Osteoblast (primary cell): ENCODE results near the gene BCL3. TPM values are rescaled to one million over a fixed set of nuclear protein-coding genes. Genes with fewer than 3 reads are reported as not detected.

Experiments
- DNase-seq: peaks from one replicate; pipeline ENCODE4 v3.0.0; 2011; ENCODE audit warnings: low spot score, mixed read lengths; ENCODE audit not compliant: insufficient read length; ENCODE audit errors: missing footprints
- H2AFZ ChIP-seq: 2 replicates; pipeline ENCODE4 v1.6.0; 2011; ENCODE audit warnings: mild to moderate bottlenecking, low read length
- H3K27ac ChIP-seq: 2 replicates; pipeline ENCODE4 v1.5.1; 2011; ENCODE audit warnings: mild to moderate bottlenecking, low read depth, low read length, moderate library complexity
- H3K27me3 ChIP-seq: 2 replicates; pipeline ENCODE4 v1.6.0; 2012; ENCODE audit warnings: mild to moderate bottlenecking, control low read depth, inconsistent platforms, low read length, moderate library complexity; ENCODE audit not compliant: insufficient read depth
- H3K36me3 ChIP-seq: 2 replicates; pipeline ENCODE4 v1.5.1; 2011; ENCODE audit warnings: mild to moderate bottlenecking, low read length, control low read depth, moderate library complexity; ENCODE audit not compliant: insufficient read depth
- H3K4me1 ChIP-seq: 2 replicates; pipeline ENCODE4 v1.5.1; 2011; ENCODE audit warnings: mild to moderate bottlenecking, low read length, control low read depth, moderate library complexity; ENCODE audit not compliant: insufficient read depth
- H3K4me2 ChIP-seq: 2 replicates; pipeline ENCODE4 v1.6.0; 2011; ENCODE audit warnings: mild to moderate bottlenecking, low read length; ENCODE audit not compliant: insufficient read depth
- H3K4me3 ChIP-seq: fragments of 200-600 bp; sonication (generic); 3 replicates; pipeline ENCODE4 v1.5.1; 2012; ENCODE audit warnings: mild to moderate bottlenecking, low read length, inconsistent platforms; ENCODE audit not compliant: insufficient read depth
- H3K79me2 ChIP-seq: 2 replicates; pipeline ENCODE4 v1.6.0; 2012; ENCODE audit warnings: mild to moderate bottlenecking, low read length, control low read depth, inconsistent platforms; ENCODE audit not compliant: insufficient read depth
- H3K9me3 ChIP-seq: 2 replicates; pipeline ENCODE4 v1.5.1; 2011; ENCODE audit warnings: low read depth, low read length, control low read depth
- H4K20me1 ChIP-seq: 2 replicates; pipeline ENCODE4 v1.6.0; 2012; ENCODE audit warnings: mild to moderate bottlenecking, low read length, control low read depth; ENCODE audit not compliant: insufficient read depth
- total RNA-seq: library from RNA; depleted of rRNA; stranded (reverse); fragments of >200 nt; gene quantifications from 2 replicates; pipeline ENCODE4 v1.2.3, GENCODE V29; 2012
- TF ChIP-seq, protein P1 (sequence below): IDR thresholded peaks from 2 replicates; pipeline ENCODE4 v1.5.1; 2011; ENCODE audit warnings: mild to moderate bottlenecking, low read depth, low read length, moderate library complexity; ENCODE audit errors: extremely low read depth

BCL3 gene
- total RNA-seq, 1 donor = 7.2 TPM

DNA sequence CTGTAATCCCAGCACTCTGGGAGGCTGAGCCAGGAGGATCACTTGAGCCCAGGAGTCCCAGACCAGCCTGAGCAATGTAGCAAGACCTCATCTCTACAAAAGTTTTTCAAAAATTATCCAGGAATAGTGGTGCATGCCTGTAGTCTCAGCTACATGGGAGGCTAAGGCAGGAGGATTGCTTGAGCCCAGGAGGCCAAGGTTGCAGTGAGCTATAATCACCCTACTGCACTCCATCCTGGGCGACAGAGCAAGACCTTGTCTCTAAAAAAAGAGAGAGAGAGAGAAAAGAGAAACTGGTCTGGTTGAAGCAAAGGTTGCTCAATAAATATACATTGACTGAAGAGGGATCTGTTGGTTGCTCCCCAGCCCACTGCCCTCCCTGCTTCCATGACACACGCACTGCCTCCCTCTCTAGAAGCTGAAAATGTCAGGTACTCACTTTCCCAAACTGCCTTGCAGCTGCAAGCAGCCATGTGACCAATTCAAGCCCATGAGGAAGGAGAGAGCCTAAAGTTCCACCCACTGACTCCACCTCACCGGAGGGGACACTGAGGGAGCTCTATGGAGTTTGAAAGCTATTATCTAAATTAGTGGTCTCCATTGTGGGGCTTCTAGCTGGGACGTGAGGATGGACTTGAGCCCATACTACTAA lies 35.5 kb upstream of the BCL3 start:
- H3K27ac ChIP-seq = no peak overlapping the region
- no peak overlapping the region for H2AFZ ChIP-seq
- DNase-seq = no peak
- H3K4me3 ChIP-seq = no peak overlapping the region
- H3K4me1 ChIP-seq = no peaks in the 10 kb centered on the region
- H3K4me2 ChIP-seq = no peak overlapping the region
- H4K20me1 ChIP-seq = no peaks in the 10 kb centered on the region
- H3K79me2 ChIP-seq = no peaks in the 10 kb centered on the region
- H3K36me3 ChIP-seq = no peaks in the 10 kb centered on the region
- H3K27me3 ChIP-seq = no peaks in the 10 kb centered on the region
- peaks cover 3% of the 10 kb centered on the region for H3K9me3 ChIP-seq
- TF ChIP-seq, protein P1, sequence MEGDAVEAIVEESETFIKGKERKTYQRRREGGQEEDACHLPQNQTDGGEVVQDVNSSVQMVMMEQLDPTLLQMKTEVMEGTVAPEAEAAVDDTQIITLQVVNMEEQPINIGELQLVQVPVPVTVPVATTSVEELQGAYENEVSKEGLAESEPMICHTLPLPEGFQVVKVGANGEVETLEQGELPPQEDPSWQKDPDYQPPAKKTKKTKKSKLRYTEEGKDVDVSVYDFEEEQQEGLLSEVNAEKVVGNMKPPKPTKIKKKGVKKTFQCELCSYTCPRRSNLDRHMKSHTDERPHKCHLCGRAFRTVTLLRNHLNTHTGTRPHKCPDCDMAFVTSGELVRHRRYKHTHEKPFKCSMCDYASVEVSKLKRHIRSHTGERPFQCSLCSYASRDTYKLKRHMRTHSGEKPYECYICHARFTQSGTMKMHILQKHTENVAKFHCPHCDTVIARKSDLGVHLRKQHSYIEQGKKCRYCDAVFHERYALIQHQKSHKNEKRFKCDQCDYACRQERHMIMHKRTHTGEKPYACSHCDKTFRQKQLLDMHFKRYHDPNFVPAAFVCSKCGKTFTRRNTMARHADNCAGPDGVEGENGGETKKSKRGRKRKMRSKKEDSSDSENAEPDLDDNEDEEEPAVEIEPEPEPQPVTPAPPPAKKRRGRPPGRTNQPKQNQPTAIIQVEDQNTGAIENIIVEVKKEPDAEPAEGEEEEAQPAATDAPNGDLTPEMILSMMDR = no peak

DNA sequence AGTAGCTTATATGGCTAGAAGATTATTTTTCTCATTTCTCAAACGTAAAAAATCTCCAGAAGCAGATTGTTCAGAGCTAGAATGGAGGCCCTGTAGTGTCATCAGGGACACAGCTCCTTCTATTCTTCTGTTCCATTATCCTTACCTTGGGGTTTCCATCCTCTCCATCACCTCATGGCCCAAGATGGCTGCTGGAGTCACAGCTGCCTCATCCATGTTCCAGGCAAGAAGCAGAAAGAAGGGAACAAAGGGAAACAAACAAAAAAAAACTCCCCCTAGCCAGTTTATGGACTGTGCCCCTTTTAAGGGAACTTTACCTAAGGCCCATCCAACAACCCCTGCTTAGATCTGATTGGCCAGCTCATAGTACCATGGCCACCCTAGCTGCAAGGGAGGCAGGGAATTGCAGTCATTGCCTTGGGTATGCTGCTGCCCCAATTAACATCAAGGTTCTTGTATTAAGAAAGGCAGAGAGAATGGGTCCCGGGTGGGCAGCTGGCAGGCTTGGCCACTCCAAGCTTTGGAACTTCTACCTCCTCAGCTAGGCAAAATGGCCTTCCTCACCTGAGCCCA lies 33.8 kb upstream of the BCL3 start:
- Histone ChIP-seq H3K4me3 (no peak overlapping the region), H3K27ac (no peak overlapping the region), H4K20me1 (no peaks in the 10 kb centered on the region), H3K4me1 (peaks cover 8% of the 10 kb centered on the region), H3K36me3 (no peaks in the 10 kb centered on the region), H3K27me3 (no peaks in the 10 kb centered on the region), H2AFZ (no peak overlapping the region), H3K4me2 (no peak overlapping the region), H3K79me2 (no peaks in the 10 kb centered on the region), H3K9me3 (peaks cover 3% of the 10 kb centered on the region)
- TF ChIP-seq, protein P1 = no peak
- no peak for DNase-seq

DNA sequence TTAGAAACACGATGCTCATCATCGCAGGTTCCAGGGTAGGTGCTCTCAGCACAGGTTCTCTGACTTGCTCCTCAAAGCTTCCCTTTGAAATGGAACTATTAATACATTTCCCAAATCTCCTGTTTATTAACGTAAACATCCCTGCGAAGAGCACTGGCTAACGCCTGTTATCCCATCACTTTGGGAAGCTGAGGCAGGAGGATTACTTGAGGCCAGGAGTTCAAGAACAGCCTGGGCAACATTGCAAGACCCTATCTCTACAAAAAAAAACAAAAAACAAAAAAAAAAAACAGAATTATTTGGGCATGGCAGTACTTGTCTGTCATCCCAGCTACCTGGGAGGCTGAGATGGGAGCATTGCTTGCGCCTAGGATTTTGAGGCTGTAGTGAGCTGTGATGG lies 30.9 kb upstream of the BCL3 start:
- Histone ChIP-seq H4K20me1 (no peaks in the 10 kb centered on the region), H3K4me2 (no peak overlapping the region), H3K27ac (no peak overlapping the region), H3K9me3 (peaks cover 3% of the 10 kb centered on the region), H3K79me2 (no peaks in the 10 kb centered on the region), H3K36me3 (no peaks in the 10 kb centered on the region), H3K4me1 (peaks cover 17% of the 10 kb centered on the region), H3K4me3 (no peak overlapping the region), H3K27me3 (no peaks in the 10 kb centered on the region), H2AFZ (no peak overlapping the region)
- no peak for DNase-seq
- TF ChIP-seq, protein P1 = no peak

DNA sequence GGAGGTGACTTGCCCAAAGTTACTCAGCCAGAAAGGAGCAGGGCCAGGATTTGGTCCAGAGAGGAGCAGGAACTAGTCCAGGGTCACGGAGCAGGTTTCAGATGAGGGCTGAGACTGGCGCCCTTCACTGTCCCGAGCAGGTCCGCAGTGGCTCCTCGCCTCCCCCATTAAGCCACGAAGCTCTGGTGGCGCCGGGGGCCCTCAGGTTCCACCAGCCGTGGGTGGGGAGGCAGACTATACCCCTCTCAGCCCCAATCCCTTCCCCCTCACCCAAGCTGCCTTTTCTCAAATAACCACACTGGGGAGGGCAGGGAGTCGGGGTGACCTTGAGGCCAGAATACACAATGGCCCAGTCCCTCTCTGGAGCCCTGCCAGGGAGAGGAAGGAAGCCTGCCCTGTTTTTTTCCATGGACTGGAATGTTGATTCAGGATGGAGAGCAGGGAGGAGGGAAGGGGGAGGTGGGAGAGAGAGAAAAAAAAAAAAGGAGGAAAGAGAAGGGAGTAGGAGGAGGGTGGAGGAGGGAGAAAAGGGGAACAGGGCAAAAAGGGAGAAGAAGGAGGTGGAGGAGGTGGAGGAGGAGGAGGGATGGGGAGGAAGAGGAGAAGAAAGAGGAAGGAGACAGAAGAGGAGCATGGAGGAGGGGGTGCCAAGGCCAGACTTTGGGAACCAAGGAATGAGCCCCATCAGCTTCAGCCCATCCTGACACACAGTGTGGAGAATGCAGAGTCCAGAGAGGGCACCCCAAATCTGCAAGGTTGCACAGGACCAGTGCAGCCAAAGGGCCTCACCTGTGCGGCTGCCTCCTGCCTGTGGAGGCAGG lies 29.9 kb upstream of the BCL3 start:
- TF ChIP-seq, protein P1 = no peak
- peaks cover 17% of the 10 kb centered on the region for H3K4me1 ChIP-seq
- peak; percentile 79 for DNase-seq

More for the DNA sequence above, 29.9 kb upstream of the BCL3 start:
- H3K36me3 ChIP-seq = no peaks in the 10 kb centered on the region
- H3K4me2 ChIP-seq = no peak overlapping the region
- H3K27me3 ChIP-seq = no peaks in the 10 kb centered on the region
- no peak overlapping the region for H3K4me3 ChIP-seq
- H3K9me3 ChIP-seq = peaks cover 3% of the 10 kb centered on the region
- no peaks in the 10 kb centered on the region for H4K20me1 ChIP-seq
- H3K79me2 ChIP-seq = no peaks in the 10 kb centered on the region
- no peak overlapping the region for H3K27ac ChIP-seq
- peak overlapping the region; percentile 58 for H2AFZ ChIP-seq
